Measurements from ENCODE around the gene ZNF286A. TPM values are rescaled to one million over a fixed set of nuclear protein-coding genes. Genes with fewer than 3 reads are reported as not detected.
"Not testable (repeated sequence)": the region's sequence is repeated elsewhere in the genome, so short reads cannot be mapped to it uniquely, and the experiment has no call there.

The ZNF286A gene
- 35.0 and 39.6 TPM in 2 replicates for total RNA-seq
- 16.1 and 18.5 TPM in 2 replicates for polyA plus RNA-seq

GRCh38 chr17:15699413-15699924 lies at the start of gene ZNF286A:
Gene ZNF286A (plus strand): TSS chr17:15699752. CDS start chr17:15700330, 578 bp downstream.
- H3K4me3 ChIP-seq: peak within 1 kb of the TSS; percentile 24
- peak; percentile 100 for DNase-seq (ENCODE audit: low spot score)
- H3K9me3 ChIP-seq (ENCODE audit: low read depth); H3K79me2 ChIP-seq; H3K4me1 ChIP-seq (ENCODE audit: insufficient read depth); H3K9me2 ChIP-seq (replicated peaks; ENCODE audit: insufficient read depth); H3K27me3 ChIP-seq; H4K20me1 ChIP-seq (ENCODE audit: insufficient read depth, poor library complexity, severe bottlenecking); H3K36me3 ChIP-seq (replicated peaks; ENCODE audit: insufficient read depth, low read depth): not testable (repeated sequence)
- 1% methylated on average over 42 of the region's 44 CpGs for WGBS (ENCODE audit: low lambda C conversion rate, missing lambda C conversion rate)
- peak within 1 kb of the TSS; percentile 59 for H3K27ac ChIP-seq
- H2AFZ ChIP-seq: peak within 1 kb of the TSS; percentile 49
- peak within 1 kb of the TSS; percentile 74 for H3K4me2 ChIP-seq

GRCh38 chr17:15649861-15650421 lies 49.6 kb upstream of the ZNF286A start:
- peak; percentile 42 for DNase-seq (ENCODE audit: low spot score)
- Histone ChIP-seq H3K4me2 (peak overlapping the region; percentile 78), H4K20me1 (ENCODE audit: insufficient read depth, poor library complexity, severe bottlenecking) (no peaks in the 10 kb centered on the region), H3K4me1 (ENCODE audit: insufficient read depth) (peaks cover 44% of the 10 kb centered on the region), H3K36me3 (replicated peaks; ENCODE audit: insufficient read depth, low read depth) (no peaks in the 10 kb centered on the region), H3K27me3 (no peaks in the 10 kb centered on the region), H3K4me3 (peak overlapping the region; percentile 24), H3K27ac (peak overlapping the region; percentile 87), H3K79me2 (peaks cover 25% of the 10 kb centered on the region), H2AFZ (no peak overlapping the region), H3K9me3 (ENCODE audit: low read depth) (no peaks in the 10 kb centered on the region), H3K9me2 (replicated peaks; ENCODE audit: insufficient read depth) (no peaks in the 10 kb centered on the region)
- TF ChIP-seq CTCF (IDR thresholded peaks at IDR 0.05; ENCODE audit: poor library complexity) (no peak), EZH2phosphoT487 (IDR thresholded peaks at IDR 0.05; ENCODE audit: low read depth, severe bottlenecking, unreplicated experiment) (no peak), EZH2 (IDR thresholded peaks at IDR 0.05; ENCODE audit: borderline replicate concordance) (no peak)
- 63% methylated on average over 6 of the region's 6 CpGs for WGBS (ENCODE audit: low lambda C conversion rate, missing lambda C conversion rate)

GRCh38 chr17:15650741-15651582 lies 48.6 kb upstream of the ZNF286A start:
- TF ChIP-seq EZH2phosphoT487 (IDR thresholded peaks at IDR 0.05; ENCODE audit: low read depth, severe bottlenecking, unreplicated experiment) (no peak), EZH2 (IDR thresholded peaks at IDR 0.05; ENCODE audit: borderline replicate concordance) (no peak), CTCF (IDR thresholded peaks at IDR 0.05; ENCODE audit: poor library complexity) (no peak)
- Histone ChIP-seq H3K9me2 (replicated peaks; ENCODE audit: insufficient read depth) (no peaks in the 10 kb centered on the region), H3K9me3 (ENCODE audit: low read depth) (no peaks in the 10 kb centered on the region), H3K4me1 (ENCODE audit: insufficient read depth) (peaks cover 41% of the 10 kb centered on the region), H3K27me3 (no peaks in the 10 kb centered on the region), H4K20me1 (ENCODE audit: insufficient read depth, poor library complexity, severe bottlenecking) (no peaks in the 10 kb centered on the region), H3K4me3 (peak overlapping the region; percentile 24), H3K79me2 (peaks cover 25% of the 10 kb centered on the region), H3K27ac (peak overlapping the region; percentile 87), H3K4me2 (peak overlapping the region; percentile 78), H3K36me3 (replicated peaks; ENCODE audit: insufficient read depth, low read depth) (no peaks in the 10 kb centered on the region), H2AFZ (no peak overlapping the region)
- 64% methylated on average over 14 of the region's 14 CpGs for WGBS (ENCODE audit: low lambda C conversion rate, missing lambda C conversion rate)
- no peak for DNase-seq (ENCODE audit: low spot score)

- no peaks in the 10 kb centered on the region for H4K20me1 ChIP-seq (ENCODE audit: insufficient read depth, poor library complexity, severe bottlenecking)
- peak overlapping the region; percentile 87 for H3K27ac ChIP-seq
- H3K4me1 ChIP-seq (ENCODE audit: insufficient read depth): peaks cover 39% of the 10 kb centered on the region
- peak overlapping the region; percentile 24 for H3K4me3 ChIP-seq
- TF ChIP-seq CTCF (IDR thresholded peaks at IDR 0.05; ENCODE audit: poor library complexity) (no peak), EZH2phosphoT487 (IDR thresholded peaks at IDR 0.05; ENCODE audit: low read depth, severe bottlenecking, unreplicated experiment) (no peak), EZH2 (IDR thresholded peaks at IDR 0.05; ENCODE audit: borderline replicate concordance) (no peak)
- no peaks in the 10 kb centered on the region for H3K36me3 ChIP-seq (replicated peaks; ENCODE audit: insufficient read depth, low read depth)
- peak overlapping the region; percentile 78 for H3K4me2 ChIP-seq
- 11% methylated on average over 8 of the region's 8 CpGs for WGBS (ENCODE audit: low lambda C conversion rate, missing lambda C conversion rate)
- H2AFZ ChIP-seq: no peak overlapping the region
- no peaks in the 10 kb centered on the region for H3K9me3 ChIP-seq (ENCODE audit: low read depth)
- DNase-seq (ENCODE audit: low spot score): peak; percentile 96
- H3K27me3 ChIP-seq: no peaks in the 10 kb centered on the region
- H3K79me2 ChIP-seq: peaks cover 25% of the 10 kb centered on the region
- no peaks in the 10 kb centered on the region for H3K9me2 ChIP-seq (replicated peaks; ENCODE audit: insufficient read depth)
Observed at GRCh38 chr17:15651583-15652110, 47.9 kb upstream of the ZNF286A start.

All from hepatocyte (in vitro differentiated cells).